Neural crest cell (in vitro differentiated cells): ENCODE data around the gene ABHD15. TPM values are rescaled to one million over a fixed set of nuclear protein-coding genes. Genes with fewer than 3 reads are reported as not detected.
"Not testable (repeated sequence)": the region's sequence is repeated elsewhere in the genome, so short reads cannot be mapped to it uniquely, and the experiment has no call there.

Experiments
- DNase-seq: peaks from one replicate; pipeline ENCODE4 v3.0.0; 2021; ENCODE audit warnings: low read depth, mixed read lengths, low spot score
- H3K27ac Mint-ChIP-seq: one replicate; pipeline ENCODE4 v1.8.0; 2021; ENCODE audit warnings: mild to moderate bottlenecking, mixed read lengths; ENCODE audit not compliant: unreplicated experiment
- H3K27me3 Mint-ChIP-seq: 2 replicates; pipeline ENCODE4 v1.8.0; 2021; ENCODE audit warnings: low read depth, mild to moderate bottlenecking, mixed read lengths
- H3K36me3 Mint-ChIP-seq: 2 replicates; pipeline ENCODE4 v1.8.0; 2021; ENCODE audit warnings: low read depth, mild to moderate bottlenecking, mixed read lengths
- H3K4me1 Mint-ChIP-seq: 2 replicates; pipeline ENCODE4 v1.8.0; 2021; ENCODE audit warnings: mixed read lengths
- H3K4me3 Mint-ChIP-seq: one replicate; pipeline ENCODE4 v1.8.0; 2021; ENCODE audit warnings: mild to moderate bottlenecking, mixed read lengths
- H3K9me3 Mint-ChIP-seq: 2 replicates; pipeline ENCODE4 v1.8.0; 2021; ENCODE audit warnings: mixed read lengths
- total RNA-seq: library from RNA; stranded (reverse); gene quantifications from 2 replicates; pipeline ENCODE4 v1.2.1, GENCODE V29; 2021
- TF ChIP-seq, protein P1 (sequence below): fragments of 200-600 bp; sonication (generic); conservative IDR thresholded peaks from 2 replicates; pipeline ENCODE4 v1.5.0; 2021; ENCODE audit warnings: antibody characterized with exemption, mild to moderate bottlenecking

The ABHD15 gene
- total RNA-seq, 1 donor from 2014 or later = 4.2 TPM

DNA sequence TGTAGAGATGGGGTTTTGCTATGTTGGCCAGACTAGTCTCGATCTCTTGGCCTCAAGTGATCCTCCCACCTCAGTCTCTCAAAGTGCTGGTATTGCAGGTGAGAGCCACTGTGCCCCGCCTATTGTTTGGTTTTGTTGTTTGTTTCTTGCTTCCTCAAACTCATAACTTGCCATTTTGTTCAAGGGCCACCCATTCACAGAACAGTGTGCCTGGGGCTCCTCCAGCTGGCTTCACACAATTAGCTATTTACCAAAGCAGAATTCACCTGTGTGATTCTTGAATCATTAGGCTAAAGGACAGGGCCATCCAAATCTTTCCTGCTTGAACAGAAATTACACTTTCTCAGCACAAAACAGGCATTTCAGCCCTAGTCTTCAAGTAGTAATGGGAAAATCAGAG lies 7.2 kb downstream of the ABHD15 start:
- TF ChIP-seq, protein P1, sequence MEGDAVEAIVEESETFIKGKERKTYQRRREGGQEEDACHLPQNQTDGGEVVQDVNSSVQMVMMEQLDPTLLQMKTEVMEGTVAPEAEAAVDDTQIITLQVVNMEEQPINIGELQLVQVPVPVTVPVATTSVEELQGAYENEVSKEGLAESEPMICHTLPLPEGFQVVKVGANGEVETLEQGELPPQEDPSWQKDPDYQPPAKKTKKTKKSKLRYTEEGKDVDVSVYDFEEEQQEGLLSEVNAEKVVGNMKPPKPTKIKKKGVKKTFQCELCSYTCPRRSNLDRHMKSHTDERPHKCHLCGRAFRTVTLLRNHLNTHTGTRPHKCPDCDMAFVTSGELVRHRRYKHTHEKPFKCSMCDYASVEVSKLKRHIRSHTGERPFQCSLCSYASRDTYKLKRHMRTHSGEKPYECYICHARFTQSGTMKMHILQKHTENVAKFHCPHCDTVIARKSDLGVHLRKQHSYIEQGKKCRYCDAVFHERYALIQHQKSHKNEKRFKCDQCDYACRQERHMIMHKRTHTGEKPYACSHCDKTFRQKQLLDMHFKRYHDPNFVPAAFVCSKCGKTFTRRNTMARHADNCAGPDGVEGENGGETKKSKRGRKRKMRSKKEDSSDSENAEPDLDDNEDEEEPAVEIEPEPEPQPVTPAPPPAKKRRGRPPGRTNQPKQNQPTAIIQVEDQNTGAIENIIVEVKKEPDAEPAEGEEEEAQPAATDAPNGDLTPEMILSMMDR = no peak
- H3K9me3 Mint-ChIP-seq = no peaks in the 10 kb centered on the region
- H3K27ac Mint-ChIP-seq = no peak overlapping the region
- no peak for DNase-seq
- H3K27me3 Mint-ChIP-seq = peaks cover 16% of the 10 kb centered on the region
- H3K4me3 Mint-ChIP-seq = no peak overlapping the region
- H3K4me1 Mint-ChIP-seq = no peaks in the 10 kb centered on the region
- no peaks in the 10 kb centered on the region for H3K36me3 Mint-ChIP-seq

DNA sequence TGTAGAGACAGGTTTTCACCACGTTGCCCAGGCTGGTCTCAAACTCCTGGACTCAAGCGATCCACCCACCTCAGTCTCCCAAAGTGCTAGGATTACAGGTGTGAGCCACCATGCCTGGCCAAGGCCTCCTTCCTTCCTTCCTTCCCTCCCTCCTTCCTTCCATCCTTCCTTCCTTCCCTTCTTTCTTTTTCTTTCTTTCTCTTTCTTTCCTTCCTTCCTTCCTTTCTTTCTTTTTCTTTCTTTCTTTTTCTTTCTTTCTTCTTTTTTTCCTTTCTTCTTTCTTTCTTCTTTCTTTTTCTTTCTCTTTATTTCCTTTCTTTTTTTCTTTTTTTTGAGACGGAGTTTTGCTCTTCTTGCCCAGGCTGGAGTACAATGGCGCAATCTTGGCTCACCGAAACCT lies 8.7 kb downstream of the ABHD15 start:
- not testable (repeated sequence) for H3K27me3 Mint-ChIP-seq, H3K27ac Mint-ChIP-seq, H3K4me3 Mint-ChIP-seq

DNA sequence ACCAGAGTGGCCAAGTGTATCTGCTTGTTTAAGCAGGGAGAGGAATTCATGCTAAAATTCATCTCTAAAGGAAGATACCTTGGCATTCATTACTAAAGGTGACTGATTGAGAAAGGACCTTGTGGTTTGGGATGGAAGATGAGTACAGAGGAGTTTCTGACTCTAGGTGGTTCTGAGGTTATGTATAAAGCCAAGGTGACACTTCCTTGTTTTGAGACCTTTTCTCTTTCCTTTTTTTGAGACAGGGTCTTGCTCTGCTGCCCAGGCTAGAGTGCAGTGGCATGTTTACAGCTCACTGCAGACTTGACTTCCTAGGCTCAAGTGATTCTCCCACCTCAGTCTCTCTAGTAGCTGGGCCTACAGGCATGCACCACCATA lies 9.1 kb downstream of the ABHD15 start:
- Mint-ChIP-seq H3K27me3 (peaks cover 5% of the 10 kb centered on the region), H3K4me1 (no peaks in the 10 kb centered on the region), H3K27ac (no peak overlapping the region), H3K9me3 (no peaks in the 10 kb centered on the region), H3K4me3 (no peak overlapping the region), H3K36me3 (no peaks in the 10 kb centered on the region)
- no peak for DNase-seq
- TF ChIP-seq, protein P1 = no peak

More for the DNA sequence above, 8.7 kb downstream of the ABHD15 start:
- DNase-seq, H3K9me3 Mint-ChIP-seq, H3K4me1 Mint-ChIP-seq, H3K36me3 Mint-ChIP-seq: not testable (repeated sequence)

DNA sequence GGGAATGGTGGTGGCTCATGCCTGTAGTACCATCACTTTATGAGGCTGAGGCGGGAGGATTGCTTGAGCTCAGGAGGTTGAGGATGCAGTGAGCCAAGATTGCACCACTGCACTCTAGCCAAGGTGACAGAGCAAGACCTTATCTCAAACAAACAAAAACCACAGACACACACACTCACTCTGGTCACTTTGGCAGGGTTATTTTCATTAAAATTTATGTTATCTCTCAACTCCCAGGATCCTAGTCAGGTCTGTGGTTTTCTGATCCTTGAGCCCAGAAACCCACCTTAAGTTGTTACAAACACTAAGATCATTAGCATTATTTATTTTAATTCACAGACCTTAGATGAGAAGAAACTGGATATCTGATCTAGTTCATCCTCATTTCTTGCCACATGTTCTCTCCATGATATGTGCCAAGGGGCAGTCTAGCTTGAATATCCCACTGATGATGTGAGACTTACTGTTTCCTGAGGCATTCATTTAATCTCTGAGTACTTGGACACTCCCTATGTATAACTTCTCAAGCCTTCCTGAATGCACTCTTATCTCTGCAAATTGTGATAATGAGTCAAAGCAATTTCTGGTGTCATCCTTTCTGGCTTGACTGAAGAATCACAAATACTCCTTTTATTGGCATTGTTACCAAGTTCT lies 9.6 kb downstream of the ABHD15 start:
- Mint-ChIP-seq H3K27me3 (no peaks in the 10 kb centered on the region), H3K27ac (no peak overlapping the region), H3K9me3 (no peaks in the 10 kb centered on the region), H3K4me1 (no peaks in the 10 kb centered on the region), H3K36me3 (no peaks in the 10 kb centered on the region), H3K4me3 (no peak overlapping the region)
- TF ChIP-seq, protein P1 = no peak
- DNase-seq = no peak

DNA sequence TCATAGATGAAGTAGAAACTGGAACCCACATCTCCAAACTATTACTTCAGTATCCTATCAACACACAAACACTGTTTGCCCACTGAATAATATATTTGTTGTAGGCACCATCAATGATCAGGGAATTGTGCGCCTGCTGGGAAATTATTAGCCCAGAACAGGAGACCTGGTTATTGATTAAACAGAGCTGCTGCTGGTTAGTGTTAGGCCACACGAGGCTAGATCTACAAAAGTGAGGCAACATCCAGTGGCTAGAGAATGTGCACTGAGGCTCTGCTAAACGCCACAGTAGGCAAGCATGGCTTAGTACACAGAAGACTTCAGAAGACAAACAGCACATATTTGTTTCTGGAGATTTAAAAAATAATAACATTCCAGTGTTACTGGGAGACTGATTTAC lies 11.0 kb downstream of the ABHD15 start:
- no peak for DNase-seq
- Mint-ChIP-seq H3K36me3 (no peaks in the 10 kb centered on the region), H3K27me3 (no peaks in the 10 kb centered on the region), H3K27ac (no peak overlapping the region), H3K9me3 (no peaks in the 10 kb centered on the region), H3K4me1 (no peaks in the 10 kb centered on the region), H3K4me3 (no peak overlapping the region)
- TF ChIP-seq, protein P1 = no peak

DNA sequence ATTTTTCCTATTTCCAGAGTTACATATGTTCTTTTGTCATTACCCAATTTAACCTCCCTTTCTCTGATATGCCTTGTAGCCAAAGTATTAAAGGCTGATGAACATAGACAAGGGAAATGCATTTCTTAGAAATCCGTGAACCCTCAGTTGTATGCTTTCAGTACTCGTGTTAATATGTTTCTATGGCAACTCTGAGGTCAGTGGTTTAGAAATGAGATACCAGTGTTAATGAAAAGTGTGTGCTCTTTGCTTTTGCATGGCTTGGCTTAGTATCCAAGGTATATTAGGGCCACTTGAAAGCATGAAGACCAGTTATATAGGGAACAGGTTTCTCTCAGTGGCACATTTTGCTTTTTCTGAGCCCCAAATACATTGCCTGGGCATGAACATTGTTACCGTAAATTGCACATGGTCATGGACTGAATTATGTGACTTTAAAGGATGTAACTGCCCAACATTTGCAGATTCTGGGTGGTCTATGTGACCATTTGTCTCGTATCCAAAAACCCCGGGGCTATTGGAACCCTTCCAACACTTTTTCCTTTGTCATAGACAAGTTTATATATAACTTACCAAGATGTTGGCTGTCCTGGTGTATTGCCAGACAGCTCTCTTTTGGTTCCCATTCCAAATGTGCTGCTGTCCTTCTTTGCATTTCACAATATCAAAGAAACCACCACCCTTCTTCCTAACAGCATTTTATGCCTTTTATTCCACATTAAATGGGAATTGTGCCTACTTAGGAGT lies 17.5 kb downstream of the ABHD15 start:
- Mint-ChIP-seq H3K27ac (no peak overlapping the region), H3K9me3 (no peaks in the 10 kb centered on the region), H3K4me3 (no peak overlapping the region), H3K4me1 (peaks cover 12% of the 10 kb centered on the region), H3K27me3 (no peaks in the 10 kb centered on the region), H3K36me3 (peaks cover 5% of the 10 kb centered on the region)
- no peak for DNase-seq
- TF ChIP-seq, protein P1 = no peak
